DND-41 (cell line): Measurements from ENCODE around the gene MTREX.

Experiments used
- CTCF ChIP-seq: IDR thresholded peaks from 2 replicates; pipeline ENCODE4 v1.5.1; 2012; ENCODE audit warnings: borderline replicate concordance, low read length, moderate library complexity, mild to moderate bottlenecking; ENCODE audit not compliant: poor library complexity, severe bottlenecking; ENCODE audit errors: extremely low read depth
- EZH2 ChIP-seq: IDR thresholded peaks from 3 replicates; pipeline ENCODE4 v1.6.1; 2012; ENCODE audit warnings: borderline replicate concordance, low read depth, mild to moderate bottlenecking, moderate library complexity, low read length, inconsistent platforms; ENCODE audit not compliant: severe bottlenecking

GRCh38 chr5:55290991-55291390 is 16.8 kb upstream of the MTREX start:
- TF ChIP-seq CTCF (no peak), EZH2 (no peak)
